ENCODE measurements around the gene GALNT2. TPM values are rescaled to one million over a fixed set of nuclear protein-coding genes. Genes with fewer than 3 reads are reported as not detected.
A peak's percentile ranks its signal among the peaks of the same experiment; 100 is the strongest.

The GALNT2 gene
- total RNA-seq, 1 donor from 2014 or later = 31.9 TPM

- no peak for DNase-seq (ENCODE audit: low read depth)
- no peak for FAIRE-seq
Observed at GRCh38 chr1:230163719-230164118, 96.7 kb downstream of the GALNT2 start.

DNA sequence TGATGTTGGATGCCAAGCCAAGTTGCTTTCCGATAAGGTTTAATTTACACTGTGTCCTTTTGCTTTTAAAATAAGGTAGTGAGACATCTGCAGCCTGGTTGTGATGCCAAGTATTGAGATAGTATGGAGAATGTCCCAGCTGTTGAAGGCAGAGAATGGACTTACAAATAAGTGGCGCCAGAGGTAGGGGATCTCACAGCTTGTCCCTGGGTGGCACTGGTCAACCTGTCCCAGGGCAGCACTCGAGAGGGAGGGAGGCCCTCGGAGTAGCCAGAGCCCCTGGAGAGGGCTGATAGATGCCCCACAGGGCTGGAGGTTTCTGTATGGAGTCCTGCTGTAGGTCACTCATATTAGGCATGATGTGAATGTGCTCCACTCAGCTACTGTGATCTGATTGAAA, 98.5 kb downstream of the GALNT2 start:
- Histone ChIP-seq H3K36me3 (ENCODE audit: control insufficient read depth, insufficient read depth, low read length) (no peaks in the 10 kb centered on the region), H3K4me3 (ENCODE audit: low read depth, low read length) (no peak overlapping the region), H3K27me3 (ENCODE audit: control insufficient read depth, insufficient read depth, low read length) (no peaks in the 10 kb centered on the region)
- FAIRE-seq (no peak), DNase-seq (ENCODE audit: low read depth) (no peak)
- TF ChIP-seq, protein P1, sequence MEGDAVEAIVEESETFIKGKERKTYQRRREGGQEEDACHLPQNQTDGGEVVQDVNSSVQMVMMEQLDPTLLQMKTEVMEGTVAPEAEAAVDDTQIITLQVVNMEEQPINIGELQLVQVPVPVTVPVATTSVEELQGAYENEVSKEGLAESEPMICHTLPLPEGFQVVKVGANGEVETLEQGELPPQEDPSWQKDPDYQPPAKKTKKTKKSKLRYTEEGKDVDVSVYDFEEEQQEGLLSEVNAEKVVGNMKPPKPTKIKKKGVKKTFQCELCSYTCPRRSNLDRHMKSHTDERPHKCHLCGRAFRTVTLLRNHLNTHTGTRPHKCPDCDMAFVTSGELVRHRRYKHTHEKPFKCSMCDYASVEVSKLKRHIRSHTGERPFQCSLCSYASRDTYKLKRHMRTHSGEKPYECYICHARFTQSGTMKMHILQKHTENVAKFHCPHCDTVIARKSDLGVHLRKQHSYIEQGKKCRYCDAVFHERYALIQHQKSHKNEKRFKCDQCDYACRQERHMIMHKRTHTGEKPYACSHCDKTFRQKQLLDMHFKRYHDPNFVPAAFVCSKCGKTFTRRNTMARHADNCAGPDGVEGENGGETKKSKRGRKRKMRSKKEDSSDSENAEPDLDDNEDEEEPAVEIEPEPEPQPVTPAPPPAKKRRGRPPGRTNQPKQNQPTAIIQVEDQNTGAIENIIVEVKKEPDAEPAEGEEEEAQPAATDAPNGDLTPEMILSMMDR (IDR thresholded peaks at IDR 0.05; ENCODE audit: insufficient read depth, low read length, severe bottlenecking) = no peak

More at GRCh38 chr1:230163719-230164118, 96.7 kb downstream of the GALNT2 start:
- TF ChIP-seq, protein P1 (IDR thresholded peaks at IDR 0.05; ENCODE audit: insufficient read depth, low read length, severe bottlenecking) = no peak
- H3K4me3 ChIP-seq (ENCODE audit: low read depth, low read length) = no peak overlapping the region
- no peaks in the 10 kb centered on the region for H3K27me3 ChIP-seq (ENCODE audit: control insufficient read depth, insufficient read depth, low read length)
- no peaks in the 10 kb centered on the region for H3K36me3 ChIP-seq (ENCODE audit: control insufficient read depth, insufficient read depth, low read length)

- Histone ChIP-seq H3K27me3 (ENCODE audit: control insufficient read depth, insufficient read depth, low read length) (no peaks in the 10 kb centered on the region), H3K4me3 (ENCODE audit: low read depth, low read length) (no peak overlapping the region), H3K36me3 (ENCODE audit: control insufficient read depth, insufficient read depth, low read length) (no peaks in the 10 kb centered on the region)
- FAIRE-seq (no peak), DNase-seq (ENCODE audit: low read depth) (no peak)
- TF ChIP-seq, protein P1 (IDR thresholded peaks at IDR 0.05; ENCODE audit: insufficient read depth, low read length, severe bottlenecking) = no peak
Observed at GRCh38 chr1:230166366-230167132, 99.5 kb downstream of the GALNT2 start.

DNA sequence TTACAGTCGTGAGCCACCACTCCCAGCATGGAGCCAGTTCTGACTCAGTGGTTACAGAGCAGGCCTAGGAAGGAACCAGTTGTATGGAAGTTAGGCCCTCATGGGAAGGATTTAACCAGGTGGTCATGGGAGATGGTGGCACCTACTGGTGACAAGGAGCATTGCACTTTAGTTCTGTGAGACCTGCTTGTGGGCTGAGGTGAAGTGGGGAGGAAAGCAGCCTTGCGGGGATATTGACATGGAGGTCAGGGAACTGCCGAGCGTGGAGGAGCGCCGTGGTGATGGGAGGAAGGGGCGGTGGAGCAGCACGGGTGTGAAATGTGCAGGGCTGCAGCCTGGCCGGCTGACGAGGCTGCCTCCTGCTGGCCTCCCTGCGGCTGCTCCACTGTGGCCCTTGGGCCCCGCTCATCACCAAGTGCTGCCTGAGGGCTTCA, 100.4 kb downstream of the GALNT2 start:
- H3K27me3 ChIP-seq (ENCODE audit: control insufficient read depth, insufficient read depth, low read length) = no peaks in the 10 kb centered on the region
- TF ChIP-seq, protein P1 (IDR thresholded peaks at IDR 0.05; ENCODE audit: insufficient read depth, low read length, severe bottlenecking) = peak; percentile 53
- no peaks in the 10 kb centered on the region for H3K36me3 ChIP-seq (ENCODE audit: control insufficient read depth, insufficient read depth, low read length)
- DNase-seq (ENCODE audit: low read depth) (peak; percentile 58), FAIRE-seq (no peak)
- no peak overlapping the region for H3K4me3 ChIP-seq (ENCODE audit: low read depth, low read length)

DNA sequence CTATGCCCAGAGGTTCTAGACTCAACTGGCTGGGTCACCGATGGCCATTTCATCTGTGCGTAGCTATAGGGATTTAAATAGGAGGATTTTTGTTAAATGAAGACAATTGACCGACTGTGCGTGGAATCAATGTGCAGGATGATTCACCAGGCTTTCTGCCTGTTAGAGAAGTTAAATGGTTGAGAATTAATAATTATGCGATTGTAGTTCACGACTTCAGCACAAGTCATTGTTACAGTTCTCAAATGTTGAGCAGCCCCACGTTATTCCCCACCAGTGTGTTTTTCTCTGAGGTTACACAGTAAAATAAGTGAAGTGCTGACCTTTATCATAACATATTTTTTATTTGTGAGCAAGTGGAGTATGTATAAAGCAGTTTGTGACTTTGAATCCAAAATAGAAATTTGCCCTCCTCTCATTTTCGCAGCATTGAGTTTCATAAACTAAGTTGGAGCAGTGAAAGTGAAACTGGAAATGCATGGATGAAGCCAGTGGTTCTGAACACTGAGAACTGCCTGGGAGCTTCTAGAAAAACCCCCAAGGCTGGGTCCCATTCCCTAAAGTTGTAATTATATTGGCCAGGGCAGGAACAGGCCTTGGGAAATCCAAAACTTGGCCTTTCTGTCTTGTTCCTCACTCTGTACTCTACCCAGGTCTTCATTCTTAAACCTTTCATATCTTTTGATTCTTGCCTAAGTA, 102.6 kb downstream of the GALNT2 start:
- H3K36me3 ChIP-seq (ENCODE audit: control insufficient read depth, insufficient read depth, low read length) = no peaks in the 10 kb centered on the region
- FAIRE-seq (no peak), DNase-seq (ENCODE audit: low read depth) (no peak)
- no peak overlapping the region for H3K4me3 ChIP-seq (ENCODE audit: low read depth, low read length)
- H3K27me3 ChIP-seq (ENCODE audit: control insufficient read depth, insufficient read depth, low read length) = no peaks in the 10 kb centered on the region
- TF ChIP-seq, protein P1 (IDR thresholded peaks at IDR 0.05; ENCODE audit: insufficient read depth, low read length, severe bottlenecking) = no peak
